ENCODE data around the gene NTRK1.

NTRK1 gene

GRCh38 chr1:156898971-156899664 lies 38.5 kb downstream of the NTRK1 start:
- H3K4me1 ChIP-seq (ENCODE audit: control insufficient read depth, insufficient read depth, low read length) = peaks cover 7% of the 10 kb centered on the region
- no peak overlapping the region for H3K4me3 ChIP-seq (ENCODE audit: low read depth, low read length)
- no peak overlapping the region for H3K27ac ChIP-seq (ENCODE audit: low read depth, low read length)
- no peaks in the 10 kb centered on the region for H3K36me3 ChIP-seq (ENCODE audit: control insufficient read depth, insufficient read depth, low read length)
- no peaks in the 10 kb centered on the region for H3K9me3 ChIP-seq (ENCODE audit: control insufficient read depth, insufficient read depth, low read length)
- no peak overlapping the region for H3K9ac ChIP-seq (ENCODE audit: low read depth, low read length)
- H3K27me3 ChIP-seq (ENCODE audit: control insufficient read depth, insufficient read depth, low read length) = peaks cover 15% of the 10 kb centered on the region

- H3K4me1 ChIP-seq (ENCODE audit: control insufficient read depth, insufficient read depth, low read length) = peaks cover 7% of the 10 kb centered on the region
- H3K36me3 ChIP-seq (ENCODE audit: control insufficient read depth, insufficient read depth, low read length) = no peaks in the 10 kb centered on the region
- no peak overlapping the region for H3K27ac ChIP-seq (ENCODE audit: low read depth, low read length)
- H3K9me3 ChIP-seq (ENCODE audit: control insufficient read depth, insufficient read depth, low read length) = no peaks in the 10 kb centered on the region
- no peak overlapping the region for H3K9ac ChIP-seq (ENCODE audit: low read depth, low read length)
- H3K27me3 ChIP-seq (ENCODE audit: control insufficient read depth, insufficient read depth, low read length) = peaks cover 5% of the 10 kb centered on the region
- no peak overlapping the region for H3K4me3 ChIP-seq (ENCODE audit: low read depth, low read length)
Observed at GRCh38 chr1:156899956-156900718, 39.5 kb downstream of the NTRK1 start.

- Histone ChIP-seq H3K4me3 (ENCODE audit: low read depth, low read length) (no peak overlapping the region), H3K27me3 (ENCODE audit: control insufficient read depth, insufficient read depth, low read length) (peaks cover 2% of the 10 kb centered on the region), H3K9ac (ENCODE audit: low read depth, low read length) (no peak overlapping the region), H3K4me1 (ENCODE audit: control insufficient read depth, insufficient read depth, low read length) (peaks cover 7% of the 10 kb centered on the region), H3K27ac (ENCODE audit: low read depth, low read length) (no peak overlapping the region), H3K36me3 (ENCODE audit: control insufficient read depth, insufficient read depth, low read length) (no peaks in the 10 kb centered on the region), H3K9me3 (ENCODE audit: control insufficient read depth, insufficient read depth, low read length) (no peaks in the 10 kb centered on the region)
Observed at GRCh38 chr1:156900896-156901589, 40.4 kb downstream of the NTRK1 start.

GRCh38 chr1:156901590-156901900 lies 40.9 kb downstream of the NTRK1 start:
- Histone ChIP-seq H3K27ac (ENCODE audit: low read depth, low read length) (no peak overlapping the region), H3K4me1 (ENCODE audit: control insufficient read depth, insufficient read depth, low read length) (peaks cover 7% of the 10 kb centered on the region), H3K9ac (ENCODE audit: low read depth, low read length) (no peak overlapping the region), H3K27me3 (ENCODE audit: control insufficient read depth, insufficient read depth, low read length) (no peaks in the 10 kb centered on the region; the same call in none of the 2 replicates), H3K9me3 (ENCODE audit: control insufficient read depth, insufficient read depth, low read length) (no peaks in the 10 kb centered on the region), H3K36me3 (ENCODE audit: control insufficient read depth, insufficient read depth, low read length) (no peaks in the 10 kb centered on the region), H3K4me3 (ENCODE audit: low read depth, low read length) (no peak overlapping the region)

GRCh38 chr1:156901966-156902915 lies 41.6 kb downstream of the NTRK1 start:
- Histone ChIP-seq H3K4me1 (ENCODE audit: control insufficient read depth, insufficient read depth, low read length) (peaks cover 2% of the 10 kb centered on the region; the same call in 1 of the 2 replicates), H3K27ac (ENCODE audit: low read depth, low read length) (no peak overlapping the region), H3K4me3 (ENCODE audit: low read depth, low read length) (no peak overlapping the region), H3K9me3 (ENCODE audit: control insufficient read depth, insufficient read depth, low read length) (no peaks in the 10 kb centered on the region), H3K27me3 (ENCODE audit: control insufficient read depth, insufficient read depth, low read length) (no peaks in the 10 kb centered on the region; the same call in none of the 2 replicates), H3K9ac (ENCODE audit: low read depth, low read length) (no peak overlapping the region), H3K36me3 (ENCODE audit: control insufficient read depth, insufficient read depth, low read length) (no peaks in the 10 kb centered on the region)

- H3K9me3 ChIP-seq (ENCODE audit: control insufficient read depth, insufficient read depth, low read length) = no peaks in the 10 kb centered on the region
- no peak overlapping the region for H3K4me3 ChIP-seq (ENCODE audit: low read depth, low read length)
- H3K4me1 ChIP-seq (ENCODE audit: control insufficient read depth, insufficient read depth, low read length) = no peaks in the 10 kb centered on the region
- no peak overlapping the region for H3K9ac ChIP-seq (ENCODE audit: low read depth, low read length)
- no peak overlapping the region for H3K27ac ChIP-seq (ENCODE audit: low read depth, low read length)
- H3K36me3 ChIP-seq (ENCODE audit: control insufficient read depth, insufficient read depth, low read length) = no peaks in the 10 kb centered on the region
- no peaks in the 10 kb centered on the region; the same call in none of the 2 replicates for H3K27me3 ChIP-seq (ENCODE audit: control insufficient read depth, insufficient read depth, low read length)
Observed at GRCh38 chr1:156903328-156904091, 42.8 kb downstream of the NTRK1 start.

- no peaks in the 10 kb centered on the region for H3K4me1 ChIP-seq (ENCODE audit: control insufficient read depth, insufficient read depth, low read length)
- no peak overlapping the region for H3K9ac ChIP-seq (ENCODE audit: low read depth, low read length)
- no peak overlapping the region for H3K4me3 ChIP-seq (ENCODE audit: low read depth, low read length)
- no peaks in the 10 kb centered on the region for H3K36me3 ChIP-seq (ENCODE audit: control insufficient read depth, insufficient read depth, low read length)
- no peak overlapping the region for H3K27ac ChIP-seq (ENCODE audit: low read depth, low read length)
- no peaks in the 10 kb centered on the region; the same call in 1 of the 2 replicates for H3K27me3 ChIP-seq (ENCODE audit: control insufficient read depth, insufficient read depth, low read length)
- H3K9me3 ChIP-seq (ENCODE audit: control insufficient read depth, insufficient read depth, low read length) = no peaks in the 10 kb centered on the region
Observed at GRCh38 chr1:156904187-156904959, 43.7 kb downstream of the NTRK1 start.

GRCh38 chr1:156905176-156905575 lies 44.5 kb downstream of the NTRK1 start:
- Histone ChIP-seq H3K4me3 (ENCODE audit: low read depth, low read length) (no peak overlapping the region), H3K27me3 (ENCODE audit: control insufficient read depth, insufficient read depth, low read length) (no peaks in the 10 kb centered on the region; the same call in 1 of the 2 replicates), H3K4me1 (ENCODE audit: control insufficient read depth, insufficient read depth, low read length) (no peaks in the 10 kb centered on the region), H3K9me3 (ENCODE audit: control insufficient read depth, insufficient read depth, low read length) (no peaks in the 10 kb centered on the region), H3K9ac (ENCODE audit: low read depth, low read length) (no peak overlapping the region), H3K27ac (ENCODE audit: low read depth, low read length) (no peak overlapping the region), H3K36me3 (ENCODE audit: control insufficient read depth, insufficient read depth, low read length) (no peaks in the 10 kb centered on the region)

GRCh38 chr1:156905651-156906050 lies 45.0 kb downstream of the NTRK1 start:
- H3K4me1 ChIP-seq (ENCODE audit: control insufficient read depth, insufficient read depth, low read length) = peaks cover 3% of the 10 kb centered on the region
- H3K4me3 ChIP-seq (ENCODE audit: low read depth, low read length) = no peak overlapping the region
- no peaks in the 10 kb centered on the region; the same call in none of the 2 replicates for H3K27me3 ChIP-seq (ENCODE audit: control insufficient read depth, insufficient read depth, low read length)
- H3K36me3 ChIP-seq (ENCODE audit: control insufficient read depth, insufficient read depth, low read length) = no peaks in the 10 kb centered on the region
- no peak overlapping the region for H3K27ac ChIP-seq (ENCODE audit: low read depth, low read length)
- H3K9ac ChIP-seq (ENCODE audit: low read depth, low read length) = no peak overlapping the region
- H3K9me3 ChIP-seq (ENCODE audit: control insufficient read depth, insufficient read depth, low read length) = no peaks in the 10 kb centered on the region

Measured in HUES48 (cell line).